DOHH2 (cell line): Measurements from ENCODE around the gene PCGF6.

ENCODE experiments used
- CTCF ChIP-seq: fragments of 200-600 bp; sonication (generic); IDR thresholded peaks from one replicate; pipeline ENCODE4 v1.5.1; 2014; ENCODE audit warnings: antibody characterized with exemption, mild to moderate bottlenecking, low read depth, low read length; ENCODE audit not compliant: poor library complexity, severe bottlenecking
- EZH2phosphoT487 ChIP-seq: fragments of 200-600 bp; sonication (generic); IDR thresholded peaks from 2 replicates; pipeline ENCODE4 v1.6.1; 2017; ENCODE audit warnings: borderline replicate concordance, mild to moderate bottlenecking, antibody characterized with exemption, low read length, moderate library complexity, mixed read lengths

DNA sequence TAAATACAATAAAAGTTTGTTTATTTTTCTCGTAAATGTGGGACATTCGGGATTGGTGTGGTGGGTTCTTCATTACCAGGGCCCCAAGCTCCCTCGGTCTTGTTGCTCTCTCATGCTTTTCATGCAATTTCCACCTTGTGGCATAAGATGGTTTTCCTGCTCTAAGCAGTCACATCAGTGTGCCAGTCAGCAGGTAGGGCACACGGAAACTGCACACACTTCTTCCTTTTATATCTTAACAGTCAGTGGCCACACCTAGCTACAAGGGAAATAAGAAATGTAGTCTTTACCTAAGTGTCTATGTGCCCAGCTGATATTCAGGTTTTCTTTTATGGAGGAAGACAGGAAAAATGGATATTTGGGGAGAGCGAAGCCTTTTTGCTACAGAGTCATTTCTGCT, 23.3 kb upstream of the PCGF6 start:
- TF ChIP-seq CTCF = no peak
- no peak for TF ChIP-seq EZH2phosphoT487
